ENCODE results near the gene HIPK3.
A peak's percentile ranks its signal among the peaks of the same experiment; 100 is the strongest.
"Not testable (repeated sequence)": the region's sequence is repeated elsewhere in the genome, so short reads cannot be mapped to it uniquely, and the experiment has no call there.

Gene HIPK3

GRCh38 chr11:33259869-33260268, 2.7 kb downstream of the HIPK3 start:
- DNase-seq: no peak

- peak; percentile 25 to 77 for DNase-seq
These were observed 4.2 kb downstream of the HIPK3 start for GRCh38 chr11:33261350-33261749.

- peak in 1 of 2 experiments; percentile 50 for DNase-seq
These were observed 4.9 kb downstream of the HIPK3 start for GRCh38 chr11:33262011-33262645.

- DNase-seq: no peak
These were observed 6.4 kb downstream of the HIPK3 start for GRCh38 chr11:33263549-33263948.

- no peak for DNase-seq
These were observed 7.7 kb downstream of the HIPK3 start for GRCh38 chr11:33264926-33265325.

GRCh38 chr11:33266393-33267215, 9.4 kb downstream of the HIPK3 start:
- no peak for DNase-seq

GRCh38 chr11:33268945-33269540, 11.9 kb downstream of the HIPK3 start:
- DNase-seq: no peak

- DNase-seq: no peak
These were observed 12.6 kb downstream of the HIPK3 start for GRCh38 chr11:33269822-33270221.

- no peak for DNase-seq
These were observed 13.9 kb downstream of the HIPK3 start for GRCh38 chr11:33271059-33271458.

GRCh38 chr11:33272338-33273107, 15.3 kb downstream of the HIPK3 start:
- DNase-seq: no peak

- no peak for DNase-seq
These were observed 16.5 kb downstream of the HIPK3 start for GRCh38 chr11:33273656-33274055.

- DNase-seq: no peak
These were observed 23.2 kb downstream of the HIPK3 start for GRCh38 chr11:33280411-33280810.

- no peak for DNase-seq
These were observed 24.6 kb downstream of the HIPK3 start for GRCh38 chr11:33281758-33282157.

GRCh38 chr11:33284818-33285217, 27.6 kb downstream of the HIPK3 start:
- no peak for DNase-seq

GRCh38 chr11:33290319-33290718, 33.1 kb downstream of the HIPK3 start:
- no peak for DNase-seq

- no peak for DNase-seq
These were observed 34.0 kb downstream of the HIPK3 start for GRCh38 chr11:33291004-33291777.

GRCh38 chr11:33292311-33292710, 35.1 kb downstream of the HIPK3 start:
- DNase-seq: no peak

- no peak for DNase-seq
These were observed 37.0 kb downstream of the HIPK3 start for GRCh38 chr11:33294224-33294623.

GRCh38 chr11:33294797-33295196, 37.6 kb downstream of the HIPK3 start:
- DNase-seq: no peak

GRCh38 chr11:33296695-33297094, 39.5 kb downstream of the HIPK3 start:
- no peak for DNase-seq

- DNase-seq: no peak
These were observed 46.4 kb downstream of the HIPK3 start for GRCh38 chr11:33303541-33303940.

- DNase-seq: not testable (repeated sequence)
These were observed 49.6 kb downstream of the HIPK3 start for GRCh38 chr11:33306821-33307220.

Data from NCI-H524 (cell line).